LNCaP clone FGC (cell line): ENCODE measurements around the gene ZNF614.
A peak's percentile ranks its signal among the peaks of the same experiment; 100 is the strongest.

ENCODE experiments used
- DNase-seq: peaks from one replicate; pipeline ENCODE4 v3.0.0-alpha.2; 2011; ENCODE audit warnings: low read depth
- H3K4me3 ChIP-seq: 2 replicates; pipeline ENCODE4 v1.5.1; 2011; ENCODE audit warnings: mild to moderate bottlenecking, low read depth, low read length, control low read depth
- TF ChIP-seq, protein P1 (sequence below): IDR thresholded peaks from 2 replicates; pipeline ENCODE4 v1.5.1; 2012; ENCODE audit warnings: mild to moderate bottlenecking; ENCODE audit not compliant: control insufficient read depth, insufficient read depth; ENCODE audit errors: extremely low read depth

Gene ZNF614

DNA sequence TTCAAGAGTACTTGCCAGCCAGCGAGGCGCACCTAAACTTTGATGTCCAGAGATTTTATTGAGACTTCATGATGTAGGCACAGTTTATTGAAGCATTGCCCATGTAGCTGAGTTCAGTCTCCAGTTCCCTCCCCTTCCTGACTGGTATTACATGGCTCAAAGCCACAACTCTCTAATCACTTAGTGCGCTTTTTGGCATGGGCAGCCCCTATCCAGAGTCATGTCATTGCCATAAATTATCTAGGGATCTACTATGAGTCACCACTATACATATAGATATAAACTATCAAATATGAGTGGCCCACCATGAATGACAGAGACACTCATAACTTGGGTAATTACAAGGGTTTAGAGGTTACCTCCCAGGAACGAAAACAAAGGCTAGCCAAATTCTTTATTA is 7.7 kb downstream of the ZNF614 start:
- no peak for DNase-seq
- TF ChIP-seq, protein P1, sequence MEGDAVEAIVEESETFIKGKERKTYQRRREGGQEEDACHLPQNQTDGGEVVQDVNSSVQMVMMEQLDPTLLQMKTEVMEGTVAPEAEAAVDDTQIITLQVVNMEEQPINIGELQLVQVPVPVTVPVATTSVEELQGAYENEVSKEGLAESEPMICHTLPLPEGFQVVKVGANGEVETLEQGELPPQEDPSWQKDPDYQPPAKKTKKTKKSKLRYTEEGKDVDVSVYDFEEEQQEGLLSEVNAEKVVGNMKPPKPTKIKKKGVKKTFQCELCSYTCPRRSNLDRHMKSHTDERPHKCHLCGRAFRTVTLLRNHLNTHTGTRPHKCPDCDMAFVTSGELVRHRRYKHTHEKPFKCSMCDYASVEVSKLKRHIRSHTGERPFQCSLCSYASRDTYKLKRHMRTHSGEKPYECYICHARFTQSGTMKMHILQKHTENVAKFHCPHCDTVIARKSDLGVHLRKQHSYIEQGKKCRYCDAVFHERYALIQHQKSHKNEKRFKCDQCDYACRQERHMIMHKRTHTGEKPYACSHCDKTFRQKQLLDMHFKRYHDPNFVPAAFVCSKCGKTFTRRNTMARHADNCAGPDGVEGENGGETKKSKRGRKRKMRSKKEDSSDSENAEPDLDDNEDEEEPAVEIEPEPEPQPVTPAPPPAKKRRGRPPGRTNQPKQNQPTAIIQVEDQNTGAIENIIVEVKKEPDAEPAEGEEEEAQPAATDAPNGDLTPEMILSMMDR, result no peak
- no peak overlapping the region for H3K4me3 ChIP-seq

DNA sequence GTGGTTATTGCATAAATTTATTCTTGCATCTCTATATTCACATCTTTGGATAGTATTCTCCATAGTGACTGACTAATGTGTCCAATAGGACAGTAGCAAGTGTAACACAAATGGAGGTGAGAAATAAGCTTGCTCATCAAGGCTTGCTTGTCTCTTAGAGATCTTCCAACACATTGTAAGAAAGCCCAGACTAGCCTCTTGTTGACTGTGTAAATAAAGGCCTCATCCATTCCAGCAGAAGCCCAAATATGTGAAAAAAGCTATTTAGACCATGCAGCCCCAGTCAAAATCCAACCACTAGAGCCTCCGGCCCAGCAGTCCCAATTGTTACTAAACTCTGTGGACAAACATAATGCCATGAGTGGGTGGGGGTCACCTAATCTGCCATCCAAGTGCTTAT is 17.5 kb downstream of the ZNF614 start:
- TF ChIP-seq, protein P1, result no peak
- no peak overlapping the region for H3K4me3 ChIP-seq
- DNase-seq, result no peak

DNA sequence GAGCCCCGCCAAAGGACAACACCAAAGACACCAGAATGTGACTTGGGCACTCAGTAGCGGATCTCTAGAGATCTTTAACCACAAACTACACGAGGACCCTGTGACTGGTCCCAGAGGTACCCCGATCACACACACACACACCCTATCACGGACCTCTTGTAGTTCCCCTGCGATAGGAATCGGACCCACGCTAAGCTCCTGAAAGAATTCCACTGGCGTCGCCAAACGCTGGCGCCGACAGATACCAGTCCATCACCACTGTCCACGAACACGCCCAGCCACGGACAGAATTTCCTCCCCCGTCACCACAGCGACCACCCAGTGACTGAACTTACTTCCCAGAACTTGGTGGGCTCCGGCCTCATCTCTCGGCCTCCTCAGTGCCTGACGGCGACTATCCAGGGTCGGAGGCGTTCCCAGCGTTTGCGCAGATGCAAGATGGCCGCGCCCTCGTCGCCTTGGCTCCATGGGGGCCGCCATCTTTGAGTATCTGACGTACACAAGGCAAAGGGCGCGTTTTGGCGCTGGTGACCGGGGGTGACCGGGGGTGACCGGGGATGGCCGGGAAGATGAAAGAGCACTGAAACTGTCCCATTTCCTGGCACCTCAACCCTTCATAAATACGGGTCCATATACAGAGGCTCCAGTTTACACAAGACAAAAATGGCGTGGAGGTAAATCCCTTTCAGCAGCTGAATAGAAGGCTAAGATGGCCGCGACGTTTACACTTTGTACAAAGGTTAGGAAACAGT is 20.2 kb downstream of the ZNF614 start, which contains the start of gene ZNF615:
Gene ZNF615, minus strand, starts transcription at position 406 of the 752 bp plus-strand sequence. CDS start 4,500 bp downstream, outside the sequence.
- TF ChIP-seq, protein P1, result no peak
- H3K4me3 ChIP-seq, result peak within 1 kb of the TSS; percentile 89
- DNase-seq, result peak; percentile 46

DNA sequence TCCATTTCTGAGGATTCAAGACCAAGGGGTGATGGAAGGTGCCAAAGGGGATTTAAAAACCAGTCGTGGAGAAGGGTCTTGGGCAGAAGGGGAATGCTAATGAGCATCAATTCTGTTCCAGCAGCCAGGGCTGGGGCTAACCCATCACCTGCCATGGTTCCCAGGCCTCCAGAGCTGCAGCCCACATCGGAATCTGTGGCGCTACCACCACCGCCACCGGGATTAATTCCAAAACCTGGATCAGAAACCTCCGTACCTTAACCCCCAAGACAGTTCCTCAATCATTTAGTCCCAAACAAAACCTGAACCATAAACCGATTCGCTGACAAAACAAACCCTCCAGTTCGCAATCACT is 20.8 kb downstream of the ZNF614 start:
- TF ChIP-seq, protein P1, result no peak
- H3K4me3 ChIP-seq, result peak overlapping the region; percentile 89
- no peak for DNase-seq

DNA sequence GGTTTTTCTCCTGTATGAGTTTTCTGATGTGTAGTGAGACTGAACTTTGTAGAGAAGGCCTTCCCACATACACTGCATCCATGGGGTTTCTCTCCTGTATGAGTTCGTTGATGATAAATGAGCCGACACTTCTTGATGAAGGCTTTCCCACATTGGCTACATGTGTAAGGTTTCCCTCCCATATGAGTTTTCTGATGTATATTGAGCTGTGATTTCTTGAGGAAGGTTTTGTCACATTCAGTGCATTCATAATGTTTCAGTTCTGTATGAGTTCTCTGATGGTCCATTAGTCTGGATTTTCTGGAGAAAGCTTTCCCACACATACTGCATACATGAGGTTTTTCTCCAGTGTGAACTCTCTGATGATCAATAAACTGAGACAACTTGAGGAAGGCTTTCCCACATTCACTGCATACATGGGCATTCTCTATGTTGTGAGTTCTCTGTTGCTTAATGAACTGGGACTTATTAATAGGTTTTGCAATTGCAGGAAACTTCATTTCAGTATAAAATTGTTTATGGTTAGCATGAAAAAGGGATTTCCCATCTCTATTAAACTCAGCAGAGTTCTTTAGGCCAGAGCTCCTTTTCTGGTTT is 34.0 kb downstream of the ZNF614 start:
- no peak overlapping the region for H3K4me3 ChIP-seq
- DNase-seq, result no peak
- TF ChIP-seq, protein P1, result no peak

DNA sequence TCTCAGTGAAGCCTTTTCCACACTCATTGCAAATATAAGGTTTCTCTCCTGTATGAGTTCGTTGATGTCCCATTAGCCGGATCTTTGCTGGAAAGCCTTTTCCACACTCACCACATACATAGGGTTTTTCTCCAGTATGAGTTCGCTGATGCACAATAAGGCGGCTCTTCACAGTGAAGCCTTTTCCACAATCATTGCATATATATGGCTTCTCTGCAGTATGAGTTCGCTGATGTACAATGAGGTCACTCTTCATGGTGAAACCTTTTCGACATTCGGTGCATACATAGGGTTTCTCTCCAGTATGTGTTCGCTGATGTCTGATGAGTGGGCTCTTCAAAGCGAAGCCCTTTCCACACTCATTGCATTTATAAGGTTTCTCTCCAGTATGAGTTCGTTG is 34.8 kb downstream of the ZNF614 start:
- TF ChIP-seq, protein P1, result no peak
- DNase-seq, result no peak
- H3K4me3 ChIP-seq, result no peak overlapping the region
